DOHH2 (cell line): ENCODE results near the gene SNX24.

ENCODE experiments used
- CTCF ChIP-seq: fragments of 200-600 bp; sonication (generic); IDR thresholded peaks from one replicate; pipeline ENCODE4 v1.5.1; 2014; ENCODE audit warnings: antibody characterized with exemption, mild to moderate bottlenecking, low read depth, low read length; ENCODE audit not compliant: poor library complexity, severe bottlenecking
- EZH2phosphoT487 ChIP-seq: fragments of 200-600 bp; sonication (generic); IDR thresholded peaks from 2 replicates; pipeline ENCODE4 v1.6.1; 2017; ENCODE audit warnings: borderline replicate concordance, mild to moderate bottlenecking, antibody characterized with exemption, low read length, moderate library complexity, mixed read lengths

- TF ChIP-seq EZH2phosphoT487 (no peak), CTCF (no peak)
Measured at GRCh38 chr5:122941737-122942136, 96.3 kb downstream of the SNX24 start.
